ENCODE measurements around the gene RAB5IF. TPM values are rescaled to one million over a fixed set of nuclear protein-coding genes. Genes with fewer than 3 reads are reported as not detected.

Gene RAB5IF
- total RNA-seq, 4 donors from 2014 or later, result 68.0 to 107 (median 79.1) TPM

GRCh38 chr20:36647196-36648121 is 41.9 kb downstream of the RAB5IF start:
- TF ChIP-seq CTCF (IDR thresholded peaks at IDR 0.05; ENCODE audit: low read depth), result no peak

GRCh38 chr20:36653456-36653855 is 47.9 kb downstream of the RAB5IF start:
- TF ChIP-seq CTCF (IDR thresholded peaks at IDR 0.05; ENCODE audit: low read depth), result no peak

- no peak for TF ChIP-seq CTCF (IDR thresholded peaks at IDR 0.05; ENCODE audit: low read depth)
Measured at GRCh38 chr20:36654506-36654905, 48.9 kb downstream of the RAB5IF start.

GRCh38 chr20:36655004-36655403 is 49.4 kb downstream of the RAB5IF start:
- no peak for TF ChIP-seq CTCF (IDR thresholded peaks at IDR 0.05; ENCODE audit: low read depth)

- no peak for TF ChIP-seq CTCF (IDR thresholded peaks at IDR 0.05; ENCODE audit: low read depth)
Measured at GRCh38 chr20:36656733-36657132, 51.2 kb downstream of the RAB5IF start.

GRCh38 chr20:36658300-36658699 is 52.7 kb downstream of the RAB5IF start:
- TF ChIP-seq CTCF (IDR thresholded peaks at IDR 0.05; ENCODE audit: low read depth), result no peak

Small RNA genes within 50 kb of the gene (small RNA-seq; reads per million reads assigned to genes)
- not detected for gene RF00017

Other genes with a start within 250 kb of the RAB5IF start
- gene MYL9, start 64.3 kb upstream of the RAB5IF start, total RNA-seq, result 100 to 1,000 TPM in 2 of 4 donors, 10 to 100 TPM in 2; 56.8 to 175 (median 111) TPM
- gene TGIF2, start 32.2 kb upstream of the RAB5IF start, total RNA-seq, result 10 to 100 TPM; 10.6 to 12.7 (median 12.3) TPM
- gene SLA2, start 40.4 kb downstream of the RAB5IF start, total RNA-seq, result 1 to 10 TPM in 1 of 4 donors, under 1 TPM in 3; 0.19 to 2.1 (median 0.54) TPM
- gene NDRG3, start 140.3 kb downstream of the RAB5IF start, total RNA-seq, result 10 to 100 TPM; 11.5 to 25.2 (median 20.2) TPM
- 10 to 100 TPM in 2 of 4 donors, 1 to 10 TPM in 2; 7.3 to 10.7 (median 9.8) TPM for gene DSN1, start 168.0 kb downstream of the RAB5IF start, total RNA-seq

All from subcutaneous adipose tissue (tissue), 4 donors.